ENCODE measurements around the gene PIGQ.

Gene PIGQ

DNA sequence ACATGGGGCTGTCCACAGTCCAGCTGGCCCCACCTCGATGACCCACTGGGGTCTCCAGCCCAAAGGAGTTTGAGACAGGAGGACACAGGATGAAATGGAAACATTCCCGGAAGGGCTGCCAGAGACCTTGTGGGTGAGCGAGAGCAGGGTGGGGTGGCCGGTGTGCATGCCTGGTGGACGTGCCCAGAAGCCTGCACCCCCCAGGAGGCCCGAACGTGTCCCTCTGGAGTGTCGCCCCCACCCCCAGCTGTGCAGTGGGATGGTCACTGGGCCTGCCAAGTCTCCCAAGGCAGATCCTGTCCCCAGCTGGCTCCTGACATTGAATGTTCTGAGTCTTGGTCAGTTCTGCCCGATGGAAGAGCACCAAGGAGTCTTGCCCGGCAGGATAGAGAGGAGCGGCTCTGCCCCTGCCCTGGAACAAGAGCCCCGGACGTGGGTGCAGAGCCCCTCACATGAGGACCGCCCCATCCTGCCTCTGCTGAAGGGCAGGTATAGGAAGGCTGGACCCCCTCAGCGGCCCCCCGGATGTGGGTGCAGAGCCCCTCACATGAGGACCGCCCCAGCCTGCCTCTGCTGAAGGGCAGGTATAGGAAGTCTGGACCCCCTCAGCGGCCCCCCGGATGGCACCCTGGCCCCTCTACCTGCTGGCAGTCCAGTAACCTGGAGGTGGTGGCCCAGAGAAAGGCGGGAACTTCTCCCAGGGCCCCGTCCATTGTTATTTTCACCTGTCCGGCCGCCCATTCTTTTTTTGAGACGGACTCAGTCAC lies 45.3 kb upstream of the PIGQ start:
- no peak for DNase-seq (ENCODE audit: low read depth in 2 of 2)
- TF ChIP-seq, protein P1, sequence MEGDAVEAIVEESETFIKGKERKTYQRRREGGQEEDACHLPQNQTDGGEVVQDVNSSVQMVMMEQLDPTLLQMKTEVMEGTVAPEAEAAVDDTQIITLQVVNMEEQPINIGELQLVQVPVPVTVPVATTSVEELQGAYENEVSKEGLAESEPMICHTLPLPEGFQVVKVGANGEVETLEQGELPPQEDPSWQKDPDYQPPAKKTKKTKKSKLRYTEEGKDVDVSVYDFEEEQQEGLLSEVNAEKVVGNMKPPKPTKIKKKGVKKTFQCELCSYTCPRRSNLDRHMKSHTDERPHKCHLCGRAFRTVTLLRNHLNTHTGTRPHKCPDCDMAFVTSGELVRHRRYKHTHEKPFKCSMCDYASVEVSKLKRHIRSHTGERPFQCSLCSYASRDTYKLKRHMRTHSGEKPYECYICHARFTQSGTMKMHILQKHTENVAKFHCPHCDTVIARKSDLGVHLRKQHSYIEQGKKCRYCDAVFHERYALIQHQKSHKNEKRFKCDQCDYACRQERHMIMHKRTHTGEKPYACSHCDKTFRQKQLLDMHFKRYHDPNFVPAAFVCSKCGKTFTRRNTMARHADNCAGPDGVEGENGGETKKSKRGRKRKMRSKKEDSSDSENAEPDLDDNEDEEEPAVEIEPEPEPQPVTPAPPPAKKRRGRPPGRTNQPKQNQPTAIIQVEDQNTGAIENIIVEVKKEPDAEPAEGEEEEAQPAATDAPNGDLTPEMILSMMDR (IDR thresholded peaks at IDR 0.05; ENCODE audit: low read depth, low read length): no peak
- no peak overlapping the region for H3K4me3 ChIP-seq (replicated peaks in 1 of 2; ENCODE audit: low read depth in 2 of 2, low read length in 2 of 2)

DNA sequence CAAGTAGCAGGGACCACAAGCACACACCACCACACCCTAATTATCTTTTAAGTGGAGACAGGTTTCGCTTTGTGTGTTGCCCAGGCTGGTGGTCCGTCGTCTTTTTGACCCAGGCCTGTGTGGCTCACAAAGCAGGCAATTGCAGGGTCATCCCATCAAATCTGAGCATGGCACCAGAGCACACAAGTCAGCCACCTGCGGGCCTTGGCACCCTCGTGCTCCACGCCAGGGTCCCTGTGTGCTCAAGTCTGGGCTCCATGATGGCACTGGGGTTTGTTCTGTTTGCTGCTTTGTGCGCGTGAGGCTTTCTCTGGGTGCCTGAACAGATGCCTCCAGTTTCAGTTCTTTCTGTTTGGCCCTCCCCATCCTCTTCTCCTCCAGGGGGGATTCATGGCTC lies 44.6 kb upstream of the PIGQ start:
- DNase-seq (ENCODE audit: low read depth in 2 of 2): no peak
- no peak overlapping the region for H3K4me3 ChIP-seq (replicated peaks in 1 of 2; ENCODE audit: low read depth in 2 of 2, low read length in 2 of 2)
- TF ChIP-seq, protein P1 (IDR thresholded peaks at IDR 0.05; ENCODE audit: low read depth, low read length): no peak

DNA sequence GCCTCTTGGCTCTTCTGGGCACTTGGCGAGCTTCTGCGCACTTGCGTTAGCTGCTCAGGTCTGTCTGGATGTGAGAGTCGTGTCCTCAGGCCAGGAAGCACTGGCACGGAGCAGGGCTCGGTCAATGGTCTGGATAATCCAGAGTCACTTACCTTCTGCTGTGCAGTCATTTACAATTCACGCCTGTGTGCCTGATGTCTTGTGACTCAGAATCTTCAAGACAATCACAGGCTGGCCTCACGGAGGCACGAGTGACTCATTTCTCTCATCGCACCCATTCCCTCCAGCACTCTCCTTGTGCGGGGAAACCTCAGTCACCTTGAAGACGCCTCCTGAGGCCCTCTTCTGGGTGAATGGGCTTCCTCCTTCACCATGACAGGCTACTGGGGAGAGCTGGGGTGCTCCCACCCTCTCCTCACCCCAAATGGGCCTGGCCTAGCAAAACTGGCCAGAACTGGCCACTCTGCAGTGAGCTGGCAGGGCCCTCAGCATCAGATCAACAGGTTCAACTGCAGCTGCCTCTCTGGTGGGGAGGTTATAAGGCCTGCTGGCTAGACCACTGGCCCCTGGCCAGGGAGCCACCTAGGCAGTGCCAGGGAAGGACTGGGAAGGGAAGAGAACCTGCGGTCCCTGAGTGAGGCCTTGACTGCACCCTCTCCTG lies 44.1 kb upstream of the PIGQ start:
- DNase-seq (ENCODE audit: low read depth in 2 of 2): peak; percentile 75 to 90
- H3K4me3 ChIP-seq (replicated peaks in 1 of 2; ENCODE audit: low read depth in 2 of 2, low read length in 2 of 2): peak overlapping the region; percentile 70 to 83
- TF ChIP-seq, protein P1 (IDR thresholded peaks at IDR 0.05; ENCODE audit: low read depth, low read length): no peak

DNA sequence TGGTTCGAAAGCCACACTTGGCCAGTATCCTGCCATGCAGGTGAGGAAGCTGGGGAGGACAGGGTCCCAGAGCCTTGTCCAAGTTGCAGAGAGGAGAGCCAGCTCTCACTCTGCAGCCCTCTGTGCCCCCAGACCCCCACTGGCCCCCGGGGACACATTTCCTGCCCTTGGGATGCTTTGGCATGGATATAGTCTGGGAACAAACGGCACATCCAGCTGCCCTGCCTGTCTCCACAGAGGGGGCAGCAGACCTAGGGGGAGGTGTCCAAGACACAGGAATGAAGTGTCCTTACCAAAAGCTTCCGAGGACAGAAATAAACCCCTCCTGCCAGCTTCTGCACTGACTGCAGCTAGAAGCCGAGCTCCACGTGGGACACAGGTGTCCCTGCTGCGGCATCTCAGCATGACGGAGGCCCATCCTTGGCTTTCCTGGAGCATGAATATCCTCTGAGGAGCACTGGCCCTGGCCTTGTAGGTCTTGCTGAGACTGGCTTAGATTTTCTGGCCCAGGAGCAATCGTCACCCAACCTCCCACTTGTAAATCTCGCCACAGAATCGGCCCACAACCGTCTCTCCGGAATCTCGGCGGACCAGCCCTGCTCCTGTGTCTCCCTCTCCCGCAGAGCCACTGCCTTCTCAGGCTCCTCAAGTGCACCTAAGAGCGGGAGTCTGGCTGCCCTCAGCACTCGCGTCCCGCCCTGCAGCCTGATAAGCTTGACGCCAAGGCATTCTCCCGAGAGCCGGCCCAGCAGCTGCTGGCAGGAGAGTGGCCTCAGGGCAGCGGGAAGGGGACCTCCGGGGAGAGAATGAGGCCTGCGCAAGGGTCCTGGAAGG lies 43.4 kb upstream of the PIGQ start:
- TF ChIP-seq, protein P1 (IDR thresholded peaks at IDR 0.05; ENCODE audit: low read depth, low read length): no peak
- H3K4me3 ChIP-seq (replicated peaks in 1 of 2; ENCODE audit: low read depth in 2 of 2, low read length in 2 of 2): peak overlapping the region; percentile 70 to 83
- DNase-seq (ENCODE audit: low read depth in 2 of 2): peak; percentile 37 to 70

DNA sequence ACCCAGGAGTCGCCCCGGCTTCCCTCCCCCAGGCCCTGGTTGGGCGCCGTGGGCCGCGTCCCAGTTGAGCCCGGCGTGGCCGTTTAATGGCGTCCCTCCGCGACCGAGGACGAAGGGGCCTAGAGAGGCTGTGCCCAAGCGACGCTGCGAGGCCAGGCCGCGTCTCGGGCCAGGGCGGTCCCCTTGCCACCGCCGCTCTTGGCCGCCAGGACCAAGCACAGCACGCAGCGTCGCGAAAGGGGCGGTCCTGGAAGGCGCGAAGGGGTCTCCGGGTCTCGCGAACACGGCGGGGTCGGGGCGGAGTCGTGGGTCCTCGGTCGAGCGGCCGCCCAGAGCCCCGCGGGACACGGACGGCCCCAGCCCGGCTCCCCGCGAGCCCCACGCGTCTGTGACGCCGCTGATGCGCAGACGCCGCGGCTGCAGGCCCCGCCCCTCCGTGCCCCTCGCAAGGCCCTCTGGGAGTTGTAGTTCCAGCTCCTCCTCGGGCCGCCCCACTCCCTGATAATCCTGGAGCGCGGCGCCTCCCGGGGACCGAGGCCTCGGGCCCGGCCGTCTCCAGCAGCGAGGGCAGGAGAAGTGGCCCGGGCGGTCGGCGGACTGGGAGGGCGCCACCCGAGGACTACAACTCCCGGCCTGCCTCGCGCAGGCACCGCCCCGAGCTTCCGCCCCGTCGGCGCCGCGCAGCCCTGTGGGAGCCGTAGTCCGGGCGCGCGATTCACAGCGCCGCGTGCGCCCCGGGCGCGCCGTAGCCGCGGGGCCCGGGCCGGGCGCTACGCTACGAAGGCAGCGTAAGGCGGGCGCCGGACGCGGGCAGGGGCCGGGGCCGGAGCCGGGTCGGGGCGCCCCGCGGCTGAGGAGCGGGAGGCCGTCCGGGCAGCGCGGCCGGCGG lies 42.5 kb upstream of the PIGQ start, which contains the start of gene CAPN15:
Gene CAPN15 (plus strand): TSS at position 698 of the 889 bp plus-strand sequence. CDS start 19,127 bp downstream, outside the sequence.
- DNase-seq (ENCODE audit: low read depth in 2 of 2): peak; percentile 89 to 95
- TF ChIP-seq, protein P1 (IDR thresholded peaks at IDR 0.05; ENCODE audit: low read depth, low read length): peak; percentile 2
- H3K4me3 ChIP-seq (replicated peaks in 1 of 2; ENCODE audit: low read depth in 2 of 2, low read length in 2 of 2): peak within 1 kb of the TSS; percentile 76 to 83

Data from cardiac fibroblast (primary cell).